H1 (cell line): ENCODE data around the gene MYO1A. TPM values are rescaled to one million over a fixed set of nuclear protein-coding genes. Genes with fewer than 3 reads are reported as not detected.

Source experiments
- CTCF ChIA-PET: fragments of 300-600 bp; sonication (Branson Sonifier 250); formaldehyde crosslinking; loops from one replicate; lab custom pipeline; 2021; ENCODE audit not compliant: partially characterized antibody; lab: Charles Lee
- POLR2A ChIA-PET: fragments of 300-600 bp; sonication (Branson Sonifier 250); formaldehyde crosslinking; loops from one replicate; lab custom pipeline; 2021; ENCODE audit warnings: inconsistent platforms; ENCODE audit not compliant: partially characterized antibody; lab: Charles Lee
- DNase-seq, 2 experiments: peaks; one replicate each; pipeline versions ENCODE4 v3.0.0 to v3.0.0-alpha.2; 2010 to 2022; ENCODE audit warnings: low spot score in 2 of 2, low read depth in 1 of 2, mixed read lengths in 1 of 2
- FAIRE-seq: peaks from 2 replicates; lab custom pipeline; 2011; peaks lifted over from hg19 to GRCh38; lab: Jason Lieb, UNC
- H2AFZ ChIP-seq: 2 replicates; pipeline ENCODE4 v1.8.1; 2012; ENCODE audit warnings: low read length, inconsistent platforms
- H2AK5ac ChIP-seq: 2 replicates; pipeline ENCODE4 v1.6.1; 2013; ENCODE audit warnings: low read depth, low read length
- H2BK120ac ChIP-seq: replicated peaks from 2 replicates; pipeline ENCODE3; 2013; ENCODE audit warnings: low read depth, low read length, inconsistent platforms
- H2BK12ac ChIP-seq: 2 replicates; pipeline ENCODE4 v1.6.1; 2013; ENCODE audit warnings: low read depth, low read length
- H2BK15ac ChIP-seq: 2 replicates; pipeline ENCODE4 v1.6.1; 2013; ENCODE audit warnings: low read length
- H2BK20ac ChIP-seq: 2 replicates; pipeline ENCODE4 v1.6.1; 2013; ENCODE audit warnings: low read length
- H2BK5ac ChIP-seq: 2 replicates; pipeline ENCODE4 v1.6.1; 2013; ENCODE audit warnings: low read depth, low read length
- H3K14ac ChIP-seq: 2 replicates; pipeline ENCODE4 v1.6.1; 2013; ENCODE audit warnings: inconsistent platforms; ENCODE audit not compliant: insufficient read length
- H3K18ac ChIP-seq: 2 replicates; pipeline ENCODE4 v1.6.1; 2013; ENCODE audit warnings: low read length; ENCODE audit errors: extremely low read depth
- H3K23ac ChIP-seq: 2 replicates; pipeline ENCODE4 v1.6.1; 2013; ENCODE audit warnings: inconsistent platforms; ENCODE audit not compliant: insufficient read length
- H3K23me2 ChIP-seq: 2 replicates; pipeline ENCODE4 v1.6.1; 2013; ENCODE audit warnings: low read depth, low read length
- H3K27ac ChIP-seq: 2 replicates; pipeline ENCODE4 v1.6.1; 2011; ENCODE audit warnings: low read depth, low read length, inconsistent platforms
- H3K27me3 ChIP-seq, 4 experiments: replicated peaks in 1 of 4; 1 replicate in 1 of 4; 2 replicates in 3 of 4; pipeline versions ENCODE4 v1.6.1 to v1.8.1; 2011 to 2013; ENCODE audit warnings: low read length in 3 of 4, mild to moderate bottlenecking in 3 of 4, inconsistent platforms in 2 of 4, mixed read lengths in 2 of 4, moderate library complexity in 1 of 4; ENCODE audit not compliant: control insufficient read depth in 3 of 4, insufficient read depth in 3 of 4; ENCODE audit errors: extremely low read depth in 1 of 4
- H3K36me3 ChIP-seq, 4 experiments: 2 replicates each; pipeline versions ENCODE4 v1.6.1 to v1.8.1; 2011 to 2013; ENCODE audit warnings: mild to moderate bottlenecking in 4 of 4, low read length in 3 of 4, moderate library complexity in 2 of 4, control low read depth in 1 of 4, inconsistent platforms in 1 of 4; ENCODE audit not compliant: insufficient read depth in 4 of 4, control insufficient read depth in 2 of 4
- H3K4ac ChIP-seq: replicated peaks from 2 replicates; pipeline ENCODE3; 2013; ENCODE audit warnings: low read length, low read depth, mixed read lengths, inconsistent platforms; ENCODE audit not compliant: insufficient read length
- H3K4me1 ChIP-seq, 4 experiments: replicated peaks in 1 of 4; 1 replicate in 1 of 4; 2 replicates in 3 of 4; pipeline versions ENCODE4 v1.6.1 to v1.8.1; 2011 to 2013; ENCODE audit warnings: low read length in 3 of 4, inconsistent platforms in 2 of 4, mixed read lengths in 1 of 4; ENCODE audit not compliant: insufficient read depth in 4 of 4, control insufficient read depth in 3 of 4
- H3K4me2 ChIP-seq, 2 experiments: 2 replicates each; pipeline versions ENCODE4 v1.6.1 to v1.8.1; 2011 to 2013; ENCODE audit warnings: low read depth in 2 of 2, low read length in 2 of 2, control low read depth in 1 of 2, inconsistent platforms in 1 of 2, mild to moderate bottlenecking in 1 of 2; ENCODE audit not compliant: insufficient read depth in 1 of 2
- H3K4me3 ChIP-seq, 4 experiments: fragments of 200-600, 300-600 bp in 1 of 4; sonication (generic), shearing (Covaris generic), sonication (Bioruptor Twin) in 1 of 4; 2 replicates each; pipeline versions ENCODE4 v1.5.1 to v1.8.1; 2011 to 2016; ENCODE audit warnings: low read length in 4 of 4, low read depth in 3 of 4, control low read depth in 2 of 4, inconsistent platforms in 2 of 4, mild to moderate bottlenecking in 2 of 4, mixed read lengths in 1 of 4, moderate library complexity in 1 of 4; ENCODE audit not compliant: insufficient read depth in 2 of 4; ENCODE audit errors: extremely low read depth in 1 of 4
- H3K56ac ChIP-seq: replicated peaks from 2 replicates; pipeline ENCODE3; 2013; ENCODE audit warnings: low read depth, mild to moderate bottlenecking, mixed read lengths, low read length, inconsistent platforms; ENCODE audit not compliant: insufficient read length
- H3K79me1 ChIP-seq: 2 replicates; pipeline ENCODE4 v1.6.1; 2013; ENCODE audit warnings: low read depth, low read length, control low read depth
- H3K79me2 ChIP-seq, 2 experiments: 2 replicates each; pipeline versions ENCODE4 v1.6.1 to v1.8.1; 2012 to 2013; ENCODE audit warnings: low read length in 2 of 2, mild to moderate bottlenecking in 2 of 2, inconsistent platforms in 1 of 2; ENCODE audit not compliant: insufficient read depth in 2 of 2, control insufficient read depth in 1 of 2
- H3K9ac ChIP-seq, 4 experiments: replicated peaks in 1 of 4; 1 replicate in 1 of 4; 2 replicates in 3 of 4; pipeline versions ENCODE4 v1.6.1 to v1.8.1; 2011 to 2013; ENCODE audit warnings: low read depth in 3 of 4, low read length in 3 of 4, control low read depth in 2 of 4, mild to moderate bottlenecking in 2 of 4, moderate library complexity in 2 of 4, inconsistent platforms in 1 of 4; ENCODE audit errors: extremely low read depth in 1 of 4
- H3K9me3 ChIP-seq, 2 experiments: 2 replicates each; pipeline versions ENCODE4 v1.6.1 to v1.8.1; 2012 to 2013; ENCODE audit warnings: mild to moderate bottlenecking in 2 of 2, moderate library complexity in 2 of 2, control low read depth in 1 of 2, inconsistent platforms in 1 of 2, low read depth in 1 of 2, low read length in 1 of 2, mixed read lengths in 1 of 2; ENCODE audit not compliant: insufficient read depth in 2 of 2
- H4K20me1 ChIP-seq, 2 experiments: replicated peaks in 1 of 2; 2 replicates each; pipeline versions ENCODE3 to v1.8.1; 2011 to 2013; ENCODE audit warnings: inconsistent platforms in 2 of 2, low read length in 2 of 2, mild to moderate bottlenecking in 1 of 2; ENCODE audit not compliant: insufficient read depth in 2 of 2, control insufficient read depth in 1 of 2
- H4K5ac ChIP-seq: 2 replicates; pipeline ENCODE4 v1.6.1; 2013; ENCODE audit warnings: low read length, low read depth, mixed read lengths, inconsistent platforms; ENCODE audit not compliant: insufficient read length
- H4K8ac ChIP-seq: 2 replicates; pipeline ENCODE4 v1.8.0; 2013; ENCODE audit warnings: mild to moderate bottlenecking, moderate library complexity, low read length, inconsistent platforms; ENCODE audit not compliant: insufficient read depth; ENCODE audit errors: extremely low read depth
- H4K91ac ChIP-seq: replicated peaks from 2 replicates; pipeline ENCODE3; 2013; ENCODE audit warnings: low read length, mixed read lengths, inconsistent platforms; ENCODE audit not compliant: insufficient read length
- CTBP2 ChIP-seq: IDR thresholded peaks from 2 replicates; pipeline ENCODE4 v1.7.0; 2011; ENCODE audit warnings: borderline replicate concordance, mild to moderate bottlenecking, moderate library complexity, mixed read lengths, low read length; ENCODE audit not compliant: insufficient read depth, insufficient read length
- GABPA ChIP-seq: IDR thresholded peaks from 2 replicates; pipeline ENCODE4 v1.6.1; 2011; ENCODE audit warnings: mild to moderate bottlenecking, low read length, moderate library complexity, borderline replicate concordance; ENCODE audit not compliant: insufficient read depth
- KDM5A ChIP-seq: fragments of 200-600 bp; IDR thresholded peaks from 2 replicates; pipeline ENCODE4 v1.7.1; 2012; ENCODE audit warnings: mild to moderate bottlenecking, low read length, inconsistent platforms, mixed read lengths
- MAFK ChIP-seq: IDR thresholded peaks from 2 replicates; pipeline ENCODE4 v1.6.1; 2012; ENCODE audit warnings: low read depth, mild to moderate bottlenecking, improper control_type of control experiment, low read length
- NANOG ChIP-seq: IDR thresholded peaks from 2 replicates; pipeline ENCODE4 v1.6.1; 2011; ENCODE audit warnings: low read length, low read depth, mild to moderate bottlenecking, inconsistent platforms; ENCODE audit not compliant: insufficient read depth, poor library complexity, severe bottlenecking
- NRF1 ChIP-seq: IDR thresholded peaks from 2 replicates; pipeline ENCODE4 v1.6.1; 2011; ENCODE audit warnings: mild to moderate bottlenecking, low read depth, low read length, improper control_type of control experiment
- POU5F1 ChIP-seq: IDR thresholded peaks from 2 replicates; pipeline ENCODE4 v1.6.1; 2011; ENCODE audit warnings: low read depth, mild to moderate bottlenecking, low read length, moderate library complexity
- RAD21 ChIP-seq, 2 experiments: IDR thresholded peaks in 1 of 2; conservative IDR thresholded peaks in 1 of 2; 2 replicates each; pipeline ENCODE4 v1.6.1; 2011; ENCODE audit warnings: low read depth in 2 of 2, low read length in 2 of 2, improper control_type of control experiment in 1 of 2, inconsistent platforms in 1 of 2, mild to moderate bottlenecking in 1 of 2, moderate library complexity in 1 of 2
- SIRT6 ChIP-seq: IDR thresholded peaks from one replicate; pipeline ENCODE4 v1.7.1; 2012; ENCODE audit warnings: low read length, inconsistent platforms
- SIX5 ChIP-seq: IDR thresholded peaks from 2 replicates; pipeline ENCODE4 v1.6.1; 2011; ENCODE audit warnings: mild to moderate bottlenecking, low read depth, low read length
- TEAD4 ChIP-seq: IDR thresholded peaks from 2 replicates; pipeline ENCODE4 v1.6.1; 2012; ENCODE audit warnings: low read depth, low read length, inconsistent platforms, mixed read lengths
- ZNF274 ChIP-seq: IDR thresholded peaks from 2 replicates; pipeline ENCODE4 v1.7.0; 2012; ENCODE audit warnings: low read length, borderline replicate concordance; ENCODE audit errors: extremely low read depth
- WGBS, 2 experiments: shearing (Covaris generic) in 1 of 2; methylation state at CpG; one replicate each; pipeline versions ENCODE4 v1.1.6 to v1.1.7; 2013 to 2015; ENCODE audit warnings: low lambda C conversion rate in 2 of 2, mixed read lengths in 2 of 2, inconsistent platforms in 1 of 2, low coverage in 1 of 2, missing lambda C conversion rate in 1 of 2; ENCODE audit not compliant: insufficient replicate concordance in 2 of 2, insufficient coverage in 1 of 2, insufficient read length in 1 of 2; ENCODE audit errors: extremely low coverage in 1 of 2, missing lambda C conversion rate in 1 of 2; 5-methylcytosine and 5-hydroxymethylcytosine counted together
- polyA plus RNA-seq, 7 experiments: library from polyadenylated mRNA; depleted of rRNA in 3 of 7; stranded (reverse) in 5 of 7; unstranded in 2 of 7; fragments of >200 nt in 5 of 7; fragments of 200-250 nt in 2 of 7; gene quantifications; 1 replicate in 5 of 7; 2 replicates in 1 of 7; 4 replicates in 1 of 7; pipeline versions ENCODE4 v1.2.1 to v1.2.3, GENCODE V29; 2011 to 2013; ENCODE audit warnings: missing spikeins in 2 of 7, mixed read lengths in 2 of 7
- total RNA-seq: library from RNA; stranded (reverse); fragmentation: NEBNext Ultra II Directional; extraction: Animal tissue kit (Norgen Biotek cat#: 25700); gene quantifications from 2 replicates; pipeline ENCODE4 v1.2.1, GENCODE V29; 2021
- TF ChIP-seq, protein P1 (sequence below): IDR thresholded peaks from 2 replicates; pipeline ENCODE4 v1.6.1; 2012; ENCODE audit warnings: inconsistent platforms

Gene MYO1A
- total and polyA plus RNA-seq, 2 of the 8 experiments (the other 6 are each of a cell fraction or from before 2014, with no cell fraction given) = 0.54 to 0.77 TPM

DNA sequence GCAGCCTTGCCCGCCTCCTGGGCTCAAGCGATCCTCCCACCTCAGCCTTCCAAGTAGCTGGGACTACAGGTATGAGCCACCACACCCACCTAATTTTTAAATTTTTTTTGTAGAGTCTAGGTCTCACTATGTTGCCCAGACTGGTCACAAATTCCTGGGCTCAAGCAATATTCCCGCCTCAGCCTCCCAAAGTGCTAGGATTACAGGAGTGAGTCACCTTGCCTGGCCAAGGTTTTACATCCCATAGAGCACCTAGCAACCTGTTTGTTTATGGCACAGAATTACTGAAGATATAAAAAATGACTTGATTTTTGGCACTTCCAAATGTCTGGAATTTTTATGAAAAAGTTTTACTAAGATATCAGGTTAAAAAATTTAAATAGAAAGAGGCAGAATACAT, 16.5 kb downstream of the MYO1A start:
- Histone ChIP-seq H2BK5ac (no peak overlapping the region), H2BK15ac (no peak overlapping the region), H4K8ac (no peak overlapping the region), H4K91ac (no peak overlapping the region), H3K9me3 (no peaks in the 10 kb centered on the region), H3K36me3 (no peaks in the 10 kb centered on the region), H2AFZ (no peak overlapping the region), H2BK120ac (no peak overlapping the region), H3K14ac (no peak overlapping the region), H3K23me2 (no peaks in the 10 kb centered on the region; the same call in 1 of the 2 replicates), H4K5ac (no peak overlapping the region), H3K23ac (no peak overlapping the region), H3K79me1 (no peaks in the 10 kb centered on the region), H2AK5ac (no peak overlapping the region), H3K4me2 (no peak overlapping the region), H3K9ac (no peak overlapping the region), H3K18ac (no peak overlapping the region), H2BK12ac (no peak overlapping the region), H3K27me3 (no peaks in the 10 kb centered on the region), H3K56ac (no peak overlapping the region), H3K4ac (no peak overlapping the region), H3K4me1 (peaks cover 0 to 8% (median 3%) of the 10 kb centered on the region in 4 experiments; a peak in 5 of 7 replicates), H4K20me1 (no peaks in the 10 kb centered on the region), H3K79me2 (no peaks in the 10 kb centered on the region), H2BK20ac (no peak overlapping the region), H3K27ac (no peak overlapping the region), H3K4me3 (no peak overlapping the region)
- DNase-seq (no peak), FAIRE-seq (no peak)
- CTCF ChIA-PET = interaction anchor here (1.0 to 6.5 kb wide), 10 partner anchors 9 to 268 kb away, joined by 3 to 51 read pairs (median 5); partner anchors contain the start of genes MYO1A and STAT6
- TF ChIP-seq POU5F1 (no peak), NRF1 (no peak), CTBP2 (no peak), RAD21 (IDR thresholded peaks at IDR 0.05 in 1 of 2, conservative IDR thresholded peaks at IDR 0.05 in 1 of 2; ENCODE audit: low read depth in 2 of 2, low read length in 2 of 2) (no peak), MAFK (no peak), NANOG (no peak), TEAD4 (no peak), ZNF274 (no peak), SIRT6 (no peak), SIX5 (no peak), KDM5A (no peak), GABPA (no peak)
- TF ChIP-seq, protein P1, sequence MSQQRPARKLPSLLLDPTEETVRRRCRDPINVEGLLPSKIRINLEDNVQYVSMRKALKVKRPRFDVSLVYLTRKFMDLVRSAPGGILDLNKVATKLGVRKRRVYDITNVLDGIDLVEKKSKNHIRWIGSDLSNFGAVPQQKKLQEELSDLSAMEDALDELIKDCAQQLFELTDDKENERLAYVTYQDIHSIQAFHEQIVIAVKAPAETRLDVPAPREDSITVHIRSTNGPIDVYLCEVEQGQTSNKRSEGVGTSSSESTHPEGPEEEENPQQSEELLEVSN = no peak
- POLR2A ChIA-PET = interaction anchor here (0.7 to 1.8 kb wide), 5 partner anchors 15 to 94 kb away, joined by 3 to 5 read pairs (median 4); partner anchors contain the start of gene LRP1
- 92% methylated on average over 3 of the region's 3 CpGs; no CpG with 5 or more reads in 1 of the 2 experiments for WGBS, 2 experiments
